ENCODE results near the gene NCOA1. TPM values are rescaled to one million over a fixed set of nuclear protein-coding genes. Genes with fewer than 3 reads are reported as not detected.

NCOA1 gene
- polyA plus RNA-seq, 1 of the 3 experiments (the other 2 are of a cell fraction), result 10.7 TPM

GRCh38 chr2:24680196-24680595 is 189.1 kb downstream of the NCOA1 start (continued):
- TF ChIP-seq PBX3 (IDR thresholded peaks at IDR 0.05), result no peak

- peak overlapping the region; percentile 20; the same call in 1 of the 2 replicates for H2AFZ ChIP-seq (ENCODE audit: low read depth)
- H3K27ac ChIP-seq (ENCODE audit: low read depth in 2 of 2, low read length in 1 of 2), result no peak overlapping the region
- H3K4me1 ChIP-seq (ENCODE audit: control insufficient read depth in 1 of 2, insufficient read depth in 2 of 2, low read depth in 1 of 2, low read length in 1 of 2), result peaks cover 0 to 7% of the 10 kb centered on the region in 2 experiments; a peak in 2 of 4 replicates
- no peaks in the 10 kb centered on the region for H3K9me3 ChIP-seq
- CTCF ChIA-PET, result interaction anchor here (2.2 kb wide), 1 partner anchor 145 kb away, joined by 6 read pairs; no protein-coding TSS in a partner anchor
- H3K9me2 ChIP-seq, result no peaks in the 10 kb centered on the region
- H3K79me2 ChIP-seq (ENCODE audit: insufficient read depth), result no peaks in the 10 kb centered on the region
- H3F3A ChIP-seq (replicated peaks; ENCODE audit: insufficient read depth), result no peaks in the 10 kb centered on the region
- H3K36me3 ChIP-seq (replicated peaks in 1 of 2; ENCODE audit: control insufficient read depth in 1 of 2, insufficient read depth in 2 of 2, low read length in 1 of 2), result peaks cover 3 to 10% of the 10 kb centered on the region in 2 experiments
- TF ChIP-seq USF2 (IDR thresholded peaks at IDR 0.05; ENCODE audit: borderline replicate concordance, low read depth, low read length) (no peak), FOXJ3 (CRISPR knock-in tag; IDR thresholded peaks at IDR 0.05) (no peak), NFIC (IDR thresholded peaks at IDR 0.05; ENCODE audit: borderline replicate concordance) (no peak), TAF1 (IDR thresholded peaks at IDR 0.05; ENCODE audit: borderline replicate concordance, low read depth, low read length) (no peak), MAX (IDR thresholded peaks at IDR 0.05; ENCODE audit: low read depth) (no peak), GATA2 (CRISPR knock-in tag; IDR thresholded peaks at IDR 0.05) (no peak), GABPA (IDR thresholded peaks at IDR 0.05; ENCODE audit: low read depth) (no peak), RFX5 (IDR thresholded peaks at IDR 0.05; ENCODE audit: low read length) (no peak)
- no peak overlapping the region for H3K9ac ChIP-seq
- POLR2A ChIA-PET, result no interaction called here
- no peak overlapping the region for H3K4me3 ChIP-seq (ENCODE audit: low read depth in 2 of 2, low read length in 1 of 2)
- H3K4me2 ChIP-seq, result no peak overlapping the region
- no peaks in the 10 kb centered on the region for H4K20me1 ChIP-seq (ENCODE audit: insufficient read depth)
- H3K27me3 ChIP-seq (ENCODE audit: insufficient read depth), result no peaks in the 10 kb centered on the region
- DNase-seq, result no peak
- WGBS (ENCODE audit: low lambda C conversion rate), result 80% methylated on average over 7 of the region's 7 CpGs
Observed at GRCh38 chr2:24682304-24682703, 191.2 kb downstream of the NCOA1 start.

GRCh38 chr2:24683408-24683807 is 192.4 kb downstream of the NCOA1 start:
- H3K79me2 ChIP-seq (ENCODE audit: insufficient read depth), result no peaks in the 10 kb centered on the region
- peaks cover 3 to 10% of the 10 kb centered on the region in 2 experiments for H3K36me3 ChIP-seq (replicated peaks in 1 of 2; ENCODE audit: control insufficient read depth in 1 of 2, insufficient read depth in 2 of 2, low read length in 1 of 2)
- H2AFZ ChIP-seq (ENCODE audit: low read depth), result no peak overlapping the region
- no peak overlapping the region for H3K4me3 ChIP-seq (ENCODE audit: low read depth in 2 of 2, low read length in 1 of 2)
- ChIA-PET POLR2A (no interaction called here), CTCF (interaction anchor here (2.2 kb wide), 1 partner anchor 144 kb away, joined by 6 read pairs; no protein-coding TSS in a partner anchor)
- H3K9me3 ChIP-seq, result no peaks in the 10 kb centered on the region
- H4K20me1 ChIP-seq (ENCODE audit: insufficient read depth), result no peaks in the 10 kb centered on the region
- H3F3A ChIP-seq (replicated peaks; ENCODE audit: insufficient read depth), result no peaks in the 10 kb centered on the region
- no peak overlapping the region for H3K27ac ChIP-seq (ENCODE audit: low read depth in 2 of 2, low read length in 1 of 2)
- no peak overlapping the region for H3K4me2 ChIP-seq
- DNase-seq, result no peak
- H3K27me3 ChIP-seq (ENCODE audit: insufficient read depth), result no peaks in the 10 kb centered on the region
- H3K9me2 ChIP-seq, result no peaks in the 10 kb centered on the region
- H3K4me1 ChIP-seq (ENCODE audit: control insufficient read depth in 1 of 2, insufficient read depth in 2 of 2, low read depth in 1 of 2, low read length in 1 of 2), result peaks cover 0 to 7% of the 10 kb centered on the region in 2 experiments; a peak in 2 of 4 replicates
- 94% methylated on average over 1 of the region's 1 CpG for WGBS (ENCODE audit: low lambda C conversion rate)
- H3K9ac ChIP-seq, result no peak overlapping the region
- no peak for TF ChIP-seq MAX (IDR thresholded peaks at IDR 0.05; ENCODE audit: low read depth)
- no peak for TF ChIP-seq GABPA (IDR thresholded peaks at IDR 0.05; ENCODE audit: low read depth)
- TF ChIP-seq CTCF (IDR thresholded peaks at IDR 0.05), result no peak
- no peak for TF ChIP-seq GATA2 (CRISPR knock-in tag; IDR thresholded peaks at IDR 0.05)
- TF ChIP-seq TEAD4 (IDR thresholded peaks at IDR 0.05; ENCODE audit: borderline replicate concordance, insufficient read depth), result no peak
- TF ChIP-seq RCOR1 (IDR thresholded peaks at IDR 0.05; ENCODE audit: low read length), result no peak
- TF ChIP-seq FOXJ3 (CRISPR knock-in tag; IDR thresholded peaks at IDR 0.05), result no peak
- TF ChIP-seq IRF3 (IDR thresholded peaks at IDR 0.05; ENCODE audit: low read depth, low read length), result no peak
- TF ChIP-seq REST (IDR thresholded peaks at IDR 0.05; ENCODE audit: low read depth, low read length), result no peak
- no peak for TF ChIP-seq NFIC (IDR thresholded peaks at IDR 0.05; ENCODE audit: borderline replicate concordance)
- no peak for TF ChIP-seq FOXM1 (IDR thresholded peaks at IDR 0.05; ENCODE audit: low read depth)
